HEK293 (cell line): ENCODE results near the gene DMAC2.

Source experiments
- BCL11B ChIP-seq: fragments of 450-650 bp; formaldehyde crosslinking; IDR thresholded peaks from 2 replicates; pipeline ENCODE4 v1.5.1; 2016; ENCODE audit warnings: low read depth, missing biosample characterization, missing genetic modification characterization
- GLIS1 ChIP-seq: fragments of 450-650 bp; formaldehyde crosslinking; IDR thresholded peaks from 2 replicates; pipeline ENCODE4 v1.5.1; 2016; ENCODE audit warnings: missing biosample characterization, missing genetic modification characterization
- PRDM2 ChIP-seq: fragments of 450-650 bp; formaldehyde crosslinking; IDR thresholded peaks from 2 replicates; pipeline ENCODE4 v1.5.1; 2016; ENCODE audit warnings: missing biosample characterization, missing genetic modification characterization, borderline replicate concordance
- SP3 ChIP-seq: fragments of 450-650 bp; formaldehyde crosslinking; IDR thresholded peaks from 2 replicates; pipeline ENCODE4 v1.5.1; 2016; ENCODE audit warnings: missing biosample characterization, missing genetic modification characterization
- ZBTB20 ChIP-seq: fragments of 450-650 bp; formaldehyde crosslinking; IDR thresholded peaks from 2 replicates; pipeline ENCODE4 v1.5.1; 2016; ENCODE audit warnings: missing biosample characterization, missing genetic modification characterization
- ZEB2 ChIP-seq: fragments of 450-650 bp; formaldehyde crosslinking; IDR thresholded peaks from 2 replicates; pipeline ENCODE4 v1.5.1; 2016; ENCODE audit warnings: missing biosample characterization, missing genetic modification characterization
- ZFHX2 ChIP-seq: fragments of 450-650 bp; formaldehyde crosslinking; conservative IDR thresholded peaks from 2 replicates; pipeline ENCODE4 v1.5.1; 2016; ENCODE audit warnings: missing biosample characterization, missing genetic modification characterization
- ZNF10 ChIP-seq: fragments of 450-650 bp; formaldehyde crosslinking; IDR thresholded peaks from 2 replicates; pipeline ENCODE4 v1.5.1; 2017; ENCODE audit warnings: missing biosample characterization, missing genetic modification characterization
- ZNF112 ChIP-seq: fragments of 450-650 bp; formaldehyde crosslinking; IDR thresholded peaks from 2 replicates; pipeline ENCODE4 v1.5.0; 2017; ENCODE audit warnings: missing biosample characterization, missing genetic modification characterization
- ZNF140 ChIP-seq: fragments of 450-650 bp; formaldehyde crosslinking; IDR thresholded peaks from 2 replicates; pipeline ENCODE4 v1.5.1; 2016; ENCODE audit warnings: missing biosample characterization, missing genetic modification characterization
- ZNF23 ChIP-seq: fragments of 450-650 bp; formaldehyde crosslinking; IDR thresholded peaks from 2 replicates; pipeline ENCODE4 v1.5.1; 2016; ENCODE audit warnings: missing biosample characterization, missing genetic modification characterization, borderline replicate concordance
- ZNF274 ChIP-seq, 2 experiments: fragments of 200-500 bp in 1 of 2; fragments of 450-650 bp in 1 of 2; sonication (Bioruptor generic) in 1 of 2; formaldehyde crosslinking in 1 of 2; IDR thresholded peaks; 2 replicates each; pipeline versions ENCODE4 v1.5.1 to v1.6.1; 2014 to 2016; ENCODE audit warnings: borderline replicate concordance in 1 of 2, inconsistent platforms in 1 of 2, low read length in 1 of 2, missing biosample characterization in 1 of 2, missing genetic modification characterization in 1 of 2
- ZNF362 ChIP-seq: fragments of 450-650 bp; formaldehyde crosslinking; IDR thresholded peaks from 2 replicates; pipeline ENCODE4 v1.5.1; 2016; ENCODE audit warnings: missing biosample characterization, missing genetic modification characterization
- ZNF391 ChIP-seq: fragments of 450-650 bp; formaldehyde crosslinking; IDR thresholded peaks from 2 replicates; pipeline ENCODE4 v1.5.1; 2016; ENCODE audit warnings: low read depth, missing biosample characterization, missing genetic modification characterization, borderline replicate concordance
- ZNF571 ChIP-seq: fragments of 450-650 bp; formaldehyde crosslinking; IDR thresholded peaks from 2 replicates; pipeline ENCODE4 v1.5.0; 2017; ENCODE audit warnings: missing biosample characterization, missing genetic modification characterization
- ZNF610 ChIP-seq: fragments of 450-650 bp; formaldehyde crosslinking; IDR thresholded peaks from 2 replicates; pipeline ENCODE4 v1.5.1; 2016; ENCODE audit warnings: missing biosample characterization, missing genetic modification characterization, borderline replicate concordance
- ZNF777 ChIP-seq: fragments of 450-650 bp; formaldehyde crosslinking; IDR thresholded peaks from 2 replicates; pipeline ENCODE4 v1.5.1; 2017; ENCODE audit warnings: missing biosample characterization, missing genetic modification characterization, borderline replicate concordance
- ZNF843 ChIP-seq: fragments of 450-650 bp; formaldehyde crosslinking; IDR thresholded peaks from 2 replicates; pipeline ENCODE4 v1.5.1; 2016; ENCODE audit warnings: missing biosample characterization, missing genetic modification characterization
- ZSCAN5A ChIP-seq: fragments of 450-650 bp; formaldehyde crosslinking; IDR thresholded peaks from 2 replicates; pipeline ENCODE4 v1.5.1; 2016; ENCODE audit warnings: missing biosample characterization, missing genetic modification characterization
- TF ChIP-seq, protein P1 (sequence below): fragments of 450-650 bp; formaldehyde crosslinking; IDR thresholded peaks from 2 replicates; pipeline ENCODE4 v1.5.1; 2017; ENCODE audit warnings: missing biosample characterization, mild to moderate bottlenecking, missing genetic modification characterization, moderate library complexity
- TF ChIP-seq, protein P2 (sequence below): fragments of 450-650 bp; formaldehyde crosslinking; IDR thresholded peaks from 2 replicates; pipeline ENCODE4 v1.5.1; 2017; ENCODE audit warnings: missing biosample characterization, missing genetic modification characterization
- TF ChIP-seq, protein P3 (sequence below): fragments of 450-650 bp; formaldehyde crosslinking; IDR thresholded peaks from 2 replicates; pipeline ENCODE4 v1.5.1; 2016; ENCODE audit warnings: missing biosample characterization, missing genetic modification characterization

DMAC2 gene

DNA sequence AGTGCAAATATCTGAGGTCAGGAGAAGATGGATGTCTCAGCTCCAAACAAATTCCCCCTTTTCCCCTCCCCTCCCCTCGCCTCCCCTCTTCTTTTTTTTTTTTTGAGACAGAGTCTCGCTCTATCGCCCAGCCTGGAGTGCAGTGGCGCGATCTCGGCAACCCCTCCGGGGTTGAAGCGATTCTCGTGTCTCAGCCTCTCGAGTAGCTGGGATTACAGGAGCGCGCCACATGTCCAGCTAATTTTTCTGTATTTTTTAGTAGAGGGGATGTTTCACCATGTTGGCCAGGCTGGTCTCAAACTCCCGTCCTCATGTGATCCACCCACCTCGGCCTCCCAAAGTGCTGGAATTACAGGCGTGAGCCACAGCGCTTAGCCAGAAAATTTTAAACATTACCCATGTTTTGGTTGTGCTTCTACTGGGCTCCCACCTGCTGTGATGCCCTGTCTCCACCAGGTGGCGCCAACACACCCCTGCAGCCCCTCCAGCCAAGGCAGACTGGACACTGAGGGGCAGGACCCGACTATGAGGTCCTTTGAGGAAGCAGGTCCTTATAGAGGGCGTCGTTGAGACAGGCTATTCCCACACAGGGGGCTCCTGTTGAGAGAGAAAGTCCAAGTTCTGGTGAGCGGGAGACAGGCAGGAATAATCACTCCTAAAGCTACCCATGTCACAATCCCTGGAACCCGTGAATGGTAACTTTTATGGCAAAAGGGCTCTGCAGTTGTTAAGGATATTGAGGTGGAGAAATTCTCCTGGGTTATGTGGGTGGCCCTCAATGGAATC lies 9.6 kb upstream of the DMAC2 start (continued):
- TF ChIP-seq, protein P1, sequence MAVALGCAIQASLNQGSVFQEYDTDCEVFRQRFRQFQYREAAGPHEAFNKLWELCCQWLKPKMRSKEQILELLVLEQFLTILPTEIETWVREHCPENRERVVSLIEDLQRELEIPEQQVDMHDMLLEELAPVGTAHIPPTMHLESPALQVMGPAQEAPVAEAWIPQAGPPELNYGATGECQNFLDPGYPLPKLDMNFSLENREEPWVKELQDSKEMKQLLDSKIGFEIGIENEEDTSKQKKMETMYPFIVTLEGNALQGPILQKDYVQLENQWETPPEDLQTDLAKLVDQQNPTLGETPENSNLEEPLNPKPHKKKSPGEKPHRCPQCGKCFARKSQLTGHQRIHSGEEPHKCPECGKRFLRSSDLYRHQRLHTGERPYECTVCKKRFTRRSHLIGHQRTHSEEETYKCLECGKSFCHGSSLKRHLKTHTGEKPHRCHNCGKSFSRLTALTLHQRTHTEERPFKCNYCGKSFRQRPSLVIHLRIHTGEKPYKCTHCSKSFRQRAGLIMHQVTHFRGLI (tag by site-specific recombination), result peak; percentile 26; the same call in 1 of the 2 replicates
- TF ChIP-seq ZNF112 (tag by site-specific recombination), result no peak
- TF ChIP-seq, protein P2, sequence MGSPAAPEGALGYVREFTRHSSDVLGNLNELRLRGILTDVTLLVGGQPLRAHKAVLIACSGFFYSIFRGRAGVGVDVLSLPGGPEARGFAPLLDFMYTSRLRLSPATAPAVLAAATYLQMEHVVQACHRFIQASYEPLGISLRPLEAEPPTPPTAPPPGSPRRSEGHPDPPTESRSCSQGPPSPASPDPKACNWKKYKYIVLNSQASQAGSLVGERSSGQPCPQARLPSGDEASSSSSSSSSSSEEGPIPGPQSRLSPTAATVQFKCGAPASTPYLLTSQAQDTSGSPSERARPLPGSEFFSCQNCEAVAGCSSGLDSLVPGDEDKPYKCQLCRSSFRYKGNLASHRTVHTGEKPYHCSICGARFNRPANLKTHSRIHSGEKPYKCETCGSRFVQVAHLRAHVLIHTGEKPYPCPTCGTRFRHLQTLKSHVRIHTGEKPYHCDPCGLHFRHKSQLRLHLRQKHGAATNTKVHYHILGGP (tag by site-specific recombination), result no peak
- no peak for TF ChIP-seq ZNF23 (tag by site-specific recombination)
- TF ChIP-seq ZEB2 (tag by site-specific recombination), result peak; percentile 30; the same call in 1 of the 2 replicates
- TF ChIP-seq BCL11B (tag by site-specific recombination), result peak; percentile 86; the same call in 1 of the 2 replicates
- TF ChIP-seq ZBTB20 (tag by site-specific recombination), result peak; percentile 45; the same call in 1 of the 2 replicates
- TF ChIP-seq ZNF274 (IDR thresholded peaks at IDR 0.05; ENCODE audit: low read length), result no peak
- no peak for TF ChIP-seq ZNF274 (tag by site-specific recombination; IDR thresholded peaks at IDR 0.05; ENCODE audit: borderline replicate concordance)
- peak; percentile 27; the same call in 1 of the 2 replicates for TF ChIP-seq SP3 (tag by site-specific recombination)
- TF ChIP-seq ZFHX2 (tag by site-specific recombination), result peak; percentile 61
- no peak for TF ChIP-seq ZNF140
- peak; percentile 11; the same call in 1 of the 2 replicates for TF ChIP-seq ZNF843 (tag by site-specific recombination)
- TF ChIP-seq, protein P3, sequence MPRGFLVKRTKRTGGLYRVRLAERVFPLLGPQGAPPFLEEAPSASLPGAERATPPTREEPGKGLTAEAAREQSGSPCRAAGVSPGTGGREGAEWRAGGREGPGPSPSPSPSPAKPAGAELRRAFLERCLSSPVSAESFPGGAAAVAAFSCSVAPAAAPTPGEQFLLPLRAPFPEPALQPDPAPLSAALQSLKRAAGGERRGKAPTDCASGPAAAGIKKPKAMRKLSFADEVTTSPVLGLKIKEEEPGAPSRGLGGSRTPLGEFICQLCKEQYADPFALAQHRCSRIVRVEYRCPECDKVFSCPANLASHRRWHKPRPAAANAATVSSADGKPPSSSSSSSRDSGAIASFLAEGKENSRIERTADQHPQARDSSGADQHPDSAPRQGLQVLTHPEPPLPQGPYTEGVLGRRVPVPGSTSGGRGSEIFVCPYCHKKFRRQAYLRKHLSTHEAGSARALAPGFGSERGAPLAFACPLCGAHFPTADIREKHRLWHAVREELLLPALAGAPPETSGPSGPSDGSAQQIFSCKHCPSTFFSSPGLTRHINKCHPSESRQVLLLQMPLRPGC (tag by site-specific recombination), result no peak
- no peak for TF ChIP-seq ZNF571 (tag by site-specific recombination)
- no peak for TF ChIP-seq ZNF10 (tag by site-specific recombination)
- peak; percentile 76 for TF ChIP-seq GLIS1 (tag by site-specific recombination)
- TF ChIP-seq ZNF391, result no peak; the same call in 1 of the 2 replicates
- no peak for TF ChIP-seq ZNF777 (tag by site-specific recombination)
- TF ChIP-seq ZSCAN5A (tag by site-specific recombination), result no peak
- 0 out of 2 replicates have a peak, but pooled peaks have one; percentile 49 for TF ChIP-seq ZNF362 (tag by site-specific recombination)
- TF ChIP-seq PRDM2 (tag by site-specific recombination), result no peak
- 0 out of 2 replicates have a peak, but pooled peaks have one; percentile 48 for TF ChIP-seq ZNF610 (tag by site-specific recombination)
